HuH-7 (cell line): ENCODE measurements around the gene SLC35F3.
"Not testable (repeated sequence)": the region's sequence is repeated elsewhere in the genome, so short reads cannot be mapped to it uniquely, and the experiment has no call there.

ENCODE experiments used
- DNase-seq: peaks from one replicate; pipeline ENCODE4 v3.0.0; 2011; ENCODE audit warnings: low spot score

Gene SLC35F3

GRCh38 chr1:234292548-234292947 is 388.1 kb downstream of the SLC35F3 start:
- no peak for DNase-seq

DNA sequence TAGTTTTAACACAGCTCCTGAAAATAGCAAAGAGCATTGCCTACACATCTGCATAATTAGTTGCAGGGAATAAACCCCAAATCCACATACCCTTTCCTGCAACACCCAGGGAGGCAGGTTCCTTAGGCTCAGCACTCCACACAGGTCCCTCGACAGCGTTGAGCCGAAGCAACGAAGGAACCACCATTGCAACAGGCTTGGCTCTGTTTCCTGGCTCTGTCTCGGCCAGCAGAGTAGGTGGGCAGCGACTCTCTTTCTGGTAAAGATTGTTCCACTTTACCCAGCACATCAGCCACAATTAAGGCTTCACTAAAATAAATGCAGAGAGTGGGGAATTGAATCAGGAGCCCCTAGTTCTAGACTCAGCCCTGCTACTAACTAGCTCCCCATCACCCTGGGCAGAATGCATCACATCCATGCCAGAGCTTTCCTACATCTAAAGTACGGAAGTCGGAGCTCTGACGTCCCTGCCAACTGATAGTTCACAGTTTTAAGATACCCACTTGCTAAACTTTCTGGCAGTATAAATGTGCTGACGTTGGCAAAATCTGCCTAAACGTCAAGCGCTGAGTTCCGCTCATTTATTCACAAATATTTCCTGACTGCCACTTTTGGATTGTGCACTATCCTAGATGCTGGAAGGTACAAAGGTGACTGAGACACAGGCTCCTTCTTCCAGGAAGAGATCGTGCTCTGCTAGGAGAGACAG is 389.8 kb downstream of the SLC35F3 start:
- no peak for DNase-seq

- DNase-seq: no peak
These were observed 390.6 kb downstream of the SLC35F3 start for GRCh38 chr1:234295068-234295467.

DNA sequence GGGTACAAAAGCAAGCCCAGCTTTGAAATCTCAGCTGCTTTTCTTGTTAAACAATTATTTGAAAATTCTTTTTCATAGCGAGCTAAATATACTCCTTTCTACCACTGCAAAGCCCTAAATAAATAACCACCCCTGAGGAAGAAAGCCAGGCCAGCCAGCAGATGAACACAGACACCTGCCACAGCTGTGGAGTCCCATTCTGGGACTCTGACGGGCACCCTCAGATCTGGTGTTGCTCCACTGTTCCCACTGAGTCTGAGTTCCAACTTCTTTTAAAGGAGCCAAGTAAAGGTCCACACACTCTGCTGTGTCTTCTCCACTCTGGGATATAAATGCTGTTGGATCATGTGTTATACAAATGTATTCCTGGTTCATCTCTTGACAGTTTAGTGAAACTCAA is 391.1 kb downstream of the SLC35F3 start:
- no peak for DNase-seq

GRCh38 chr1:234296496-234296895 is 392.0 kb downstream of the SLC35F3 start:
- no peak for DNase-seq

- DNase-seq: no peak
These were observed 393.2 kb downstream of the SLC35F3 start for GRCh38 chr1:234297668-234298067.

DNA sequence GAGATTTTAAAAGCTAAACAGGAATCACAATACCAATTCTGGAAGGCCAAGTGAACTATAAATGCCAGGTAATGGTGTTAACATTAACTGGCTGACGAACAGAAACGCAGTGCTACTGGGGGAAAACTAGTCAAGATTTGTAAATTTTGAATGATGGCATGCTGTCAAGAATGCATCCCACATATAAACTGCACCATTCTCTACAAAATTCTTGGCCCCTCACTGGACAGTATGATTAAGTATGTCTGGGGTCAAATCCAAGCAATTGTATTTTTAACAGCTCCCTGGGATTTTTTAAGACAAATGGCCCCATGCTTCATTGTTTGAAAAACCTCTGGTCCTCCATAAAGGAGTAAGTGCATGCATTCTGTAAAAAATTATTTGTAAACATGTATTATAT is 395.6 kb downstream of the SLC35F3 start:
- no peak for DNase-seq

DNA sequence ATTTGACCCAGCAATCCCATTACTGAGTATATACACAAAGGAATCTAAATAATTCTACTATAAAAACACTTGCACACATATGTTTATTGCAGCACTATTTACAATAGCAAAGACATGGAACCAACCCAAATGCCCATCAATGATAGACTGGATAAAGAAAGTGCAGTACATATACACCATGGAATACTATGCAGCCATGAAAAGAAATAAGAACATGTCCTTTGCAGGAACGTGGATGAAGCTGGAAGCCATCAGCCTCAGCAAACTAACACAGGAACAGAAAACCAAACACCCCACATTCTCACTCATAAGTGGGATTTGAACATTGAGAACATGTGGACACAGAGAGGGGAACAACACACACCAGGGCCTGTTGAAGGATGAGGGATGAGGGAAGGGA is 397.2 kb downstream of the SLC35F3 start:
- DNase-seq: not testable (repeated sequence)

- no peak for DNase-seq
These were observed 398.0 kb downstream of the SLC35F3 start for GRCh38 chr1:234302354-234302962.

DNA sequence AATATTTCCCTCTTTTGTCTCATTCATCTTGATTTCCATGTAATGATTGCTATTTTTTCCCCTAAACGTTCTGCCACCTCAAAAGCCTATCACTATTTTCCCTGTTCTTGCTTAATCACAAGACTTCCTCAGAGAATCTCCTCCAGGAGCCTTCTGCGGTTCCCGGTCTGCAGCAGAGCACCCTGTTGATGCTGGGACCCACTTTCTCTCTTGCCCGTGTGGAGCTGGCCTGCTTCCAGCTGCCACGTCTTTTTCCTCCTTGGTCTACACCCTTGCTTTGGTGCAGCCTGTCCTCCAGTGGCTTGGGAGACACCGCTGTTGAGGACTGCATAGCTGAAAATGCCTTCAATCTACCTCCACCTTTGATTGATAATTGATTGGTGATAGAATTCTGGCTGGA is 398.8 kb downstream of the SLC35F3 start:
- DNase-seq: no peak

- no peak for DNase-seq
These were observed 403.2 kb downstream of the SLC35F3 start for GRCh38 chr1:234307726-234308125.

DNA sequence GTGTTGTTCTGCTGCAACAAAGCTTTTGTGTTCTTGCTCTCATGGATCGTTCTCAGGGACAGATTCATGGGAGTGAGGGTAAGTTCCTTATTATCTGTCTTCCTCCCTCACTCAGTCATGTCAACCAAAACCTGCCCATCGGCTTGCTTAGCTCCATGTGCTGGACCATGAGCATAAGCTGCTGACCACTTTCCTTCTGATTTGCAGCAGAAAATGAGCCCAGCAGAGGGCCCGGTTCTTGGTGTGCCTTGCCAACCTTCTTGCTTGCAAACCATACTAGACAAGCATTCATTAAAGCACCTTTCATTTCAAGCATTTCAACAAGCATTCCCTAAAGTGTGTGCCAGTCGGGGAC is 404.7 kb downstream of the SLC35F3 start:
- no peak for DNase-seq

DNA sequence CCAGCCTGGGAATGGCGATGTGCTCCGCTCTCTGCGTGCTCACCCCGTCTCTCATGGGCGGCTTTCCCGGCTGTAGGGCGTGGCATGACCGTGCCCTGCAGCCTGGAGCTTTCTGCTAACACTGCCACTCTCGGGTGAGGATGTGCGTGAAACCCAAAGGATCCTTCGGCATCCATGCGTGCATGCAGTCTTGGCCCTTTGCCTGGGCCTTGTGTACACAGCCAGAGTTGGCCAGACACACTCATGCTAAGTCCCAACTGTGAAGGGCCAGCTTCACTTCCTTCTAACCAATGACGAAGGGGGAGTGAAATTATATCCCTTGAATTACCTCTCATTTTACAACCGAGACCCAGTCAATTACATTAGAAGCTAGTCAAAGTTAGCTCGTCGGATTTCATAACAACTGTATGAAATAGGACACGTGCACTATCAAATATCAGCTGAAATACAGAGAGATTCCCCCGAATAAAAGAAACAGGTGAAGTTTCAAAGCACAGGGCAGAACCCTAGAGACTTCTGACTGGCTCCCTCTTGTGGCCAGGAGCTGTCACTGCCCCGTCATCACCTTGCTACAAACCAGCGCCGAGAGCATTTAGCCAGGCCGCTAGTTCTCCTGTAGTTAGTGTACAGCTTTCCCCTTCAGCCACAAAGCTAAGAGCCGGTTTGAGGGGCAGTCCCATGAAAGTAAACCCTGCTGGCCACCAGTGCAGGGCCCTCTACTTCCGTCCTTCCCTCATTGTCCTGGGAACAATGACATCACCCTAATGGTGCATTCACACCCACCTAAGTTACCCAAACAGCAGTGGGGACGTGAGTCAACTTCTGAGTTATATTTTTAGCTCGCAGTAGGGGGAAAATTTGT is 405.4 kb downstream of the SLC35F3 start:
- DNase-seq: peak; percentile 66

DNA sequence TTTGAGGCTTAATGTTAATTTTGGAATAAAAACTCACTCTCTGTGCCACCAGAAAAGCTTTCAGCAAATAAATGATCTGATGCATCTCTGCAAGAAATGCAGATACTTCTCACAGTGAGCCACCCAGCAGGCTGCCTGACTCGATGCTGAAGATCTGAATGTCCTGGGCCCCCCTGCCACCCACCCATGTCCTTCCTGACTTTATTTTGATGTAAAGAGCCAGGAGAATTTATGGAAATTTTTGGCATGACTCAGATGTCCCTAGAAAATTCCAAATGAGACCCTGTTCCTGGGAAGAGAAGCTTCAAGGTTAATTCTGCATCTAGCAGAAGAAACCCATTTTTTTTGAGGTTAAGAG is 406.0 kb downstream of the SLC35F3 start:
- no peak for DNase-seq

DNA sequence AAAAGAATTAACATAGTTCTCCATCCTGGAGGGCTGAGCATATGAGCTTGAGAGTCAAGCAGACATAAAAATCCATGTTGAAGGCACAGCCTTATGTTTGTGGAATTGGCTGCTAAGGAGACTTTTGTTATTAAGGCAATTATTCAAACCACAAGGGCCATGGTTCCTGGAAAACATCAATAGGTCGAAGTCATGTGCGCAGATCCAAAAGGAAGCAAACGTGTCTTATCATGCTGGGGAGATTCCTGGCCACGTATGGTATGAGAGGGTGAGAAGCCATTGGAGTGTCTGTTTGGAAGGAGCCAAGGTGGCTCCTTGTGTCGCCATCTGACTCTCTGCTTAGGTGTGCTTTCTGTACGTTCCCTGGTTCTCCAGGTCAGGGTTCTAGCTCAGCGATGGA is 406.9 kb downstream of the SLC35F3 start:
- no peak for DNase-seq

- DNase-seq: no peak
These were observed 408.7 kb downstream of the SLC35F3 start for GRCh38 chr1:234313171-234313570.

DNA sequence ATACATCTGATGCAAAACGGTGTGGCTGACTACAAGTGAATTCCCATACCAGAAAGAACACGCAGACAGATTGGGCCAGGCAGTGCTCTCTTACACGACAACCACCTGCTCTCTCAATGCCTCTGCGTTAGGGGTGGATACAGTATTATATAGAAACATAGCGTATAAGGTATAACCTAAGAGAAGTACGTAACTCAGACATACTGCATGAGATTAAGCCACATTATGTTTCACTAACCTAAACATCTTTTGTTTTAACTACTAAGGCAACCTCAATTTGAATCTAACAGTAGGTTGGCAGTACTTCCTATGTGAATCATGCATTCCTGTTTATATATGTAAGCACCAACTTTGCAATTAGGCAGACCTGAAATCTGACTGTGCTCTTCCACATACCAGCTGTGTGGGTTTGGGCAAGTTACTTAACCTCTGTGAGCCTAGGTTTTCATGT is 410.6 kb downstream of the SLC35F3 start:
- DNase-seq: no peak

- DNase-seq: no peak
These were observed 411.1 kb downstream of the SLC35F3 start for GRCh38 chr1:234315588-234315987.

DNA sequence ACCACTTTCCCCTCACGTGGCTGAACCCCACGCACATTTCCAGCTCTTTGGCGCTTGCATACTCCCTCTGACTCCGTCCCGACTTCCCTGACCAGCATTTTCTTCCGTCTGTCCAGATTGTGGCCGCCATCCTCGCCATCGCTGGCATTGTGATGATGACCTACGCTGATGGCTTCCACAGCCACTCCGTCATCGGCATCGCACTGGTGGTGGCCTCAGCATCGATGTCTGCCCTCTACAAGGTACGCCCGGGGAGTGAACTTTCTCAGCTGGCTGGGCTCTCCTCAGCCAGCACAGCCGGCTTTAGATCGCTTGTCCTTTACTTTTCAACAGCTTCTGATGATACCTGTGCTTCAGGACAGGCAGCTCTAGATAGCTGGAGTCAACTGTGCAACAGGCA is 412.0 kb downstream of the SLC35F3 start:
- DNase-seq: no peak

DNA sequence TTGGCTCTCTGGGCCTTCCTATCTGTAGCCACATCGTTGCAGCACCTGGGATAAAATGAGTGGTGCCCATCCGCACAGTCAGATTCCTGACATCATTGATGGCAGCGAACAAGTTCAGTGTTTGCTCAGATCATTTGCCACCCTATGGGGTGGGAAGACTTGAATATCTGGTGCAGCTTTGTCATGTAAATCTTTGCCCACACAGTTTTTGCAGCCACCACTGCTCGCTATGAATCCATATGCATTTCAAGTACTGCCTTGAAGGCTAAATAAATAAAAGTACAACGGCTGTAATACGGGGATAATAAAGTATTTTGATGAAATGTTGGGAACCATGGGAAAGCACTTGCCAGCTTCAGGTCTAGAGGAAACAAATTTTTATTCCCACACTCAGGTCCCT is 412.5 kb downstream of the SLC35F3 start:
- no peak for DNase-seq

DNA sequence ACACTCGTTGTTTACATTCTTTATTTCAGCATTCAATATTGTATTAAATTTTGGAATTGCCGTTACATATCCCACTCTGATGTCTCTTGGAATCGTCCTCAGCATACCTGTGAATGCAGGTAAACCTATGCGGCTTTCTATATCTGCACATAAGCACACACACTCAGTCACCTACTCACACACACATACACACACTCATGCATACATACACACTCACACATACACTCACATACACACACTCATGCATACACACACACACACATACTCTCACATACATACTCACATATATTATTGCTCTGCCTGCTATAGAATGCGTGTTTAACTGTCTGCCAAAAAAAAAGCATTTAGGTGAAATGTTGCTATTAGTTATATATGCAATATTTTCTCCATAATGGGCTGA is 415.6 kb downstream of the SLC35F3 start:
- no peak for DNase-seq

- DNase-seq: no peak
These were observed 416.1 kb downstream of the SLC35F3 start for GRCh38 chr1:234320549-234320948.

DNA sequence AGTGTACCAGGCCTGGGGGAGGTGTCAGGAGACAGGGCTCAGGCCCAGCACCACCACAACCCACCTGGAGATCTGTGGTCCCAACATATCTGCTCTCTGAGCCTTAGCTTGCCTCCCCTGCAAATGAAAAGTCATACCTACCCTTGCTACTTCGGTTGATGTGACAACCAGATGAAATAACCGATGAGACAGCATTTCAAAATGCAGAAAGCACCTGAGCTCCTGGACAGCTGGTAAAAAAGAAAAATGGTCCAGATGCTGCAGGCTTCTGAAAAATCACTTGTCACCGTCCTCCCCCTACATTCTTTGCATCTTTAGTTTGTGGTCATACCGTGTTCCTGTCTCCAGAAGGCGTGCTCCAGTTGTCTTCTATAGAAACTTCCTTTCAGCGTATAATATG is 416.8 kb downstream of the SLC35F3 start:
- no peak for DNase-seq
